ENCODE results near the gene POLDIP2. TPM values are rescaled to one million over a fixed set of nuclear protein-coding genes. Genes with fewer than 3 reads are reported as not detected.

The POLDIP2 gene
- total and polyA plus RNA-seq, 9 of the 15 experiments (the other 6 are each of a cell fraction or from before 2014, with no cell fraction given): 22.0 to 137 (median 104) TPM

DNA sequence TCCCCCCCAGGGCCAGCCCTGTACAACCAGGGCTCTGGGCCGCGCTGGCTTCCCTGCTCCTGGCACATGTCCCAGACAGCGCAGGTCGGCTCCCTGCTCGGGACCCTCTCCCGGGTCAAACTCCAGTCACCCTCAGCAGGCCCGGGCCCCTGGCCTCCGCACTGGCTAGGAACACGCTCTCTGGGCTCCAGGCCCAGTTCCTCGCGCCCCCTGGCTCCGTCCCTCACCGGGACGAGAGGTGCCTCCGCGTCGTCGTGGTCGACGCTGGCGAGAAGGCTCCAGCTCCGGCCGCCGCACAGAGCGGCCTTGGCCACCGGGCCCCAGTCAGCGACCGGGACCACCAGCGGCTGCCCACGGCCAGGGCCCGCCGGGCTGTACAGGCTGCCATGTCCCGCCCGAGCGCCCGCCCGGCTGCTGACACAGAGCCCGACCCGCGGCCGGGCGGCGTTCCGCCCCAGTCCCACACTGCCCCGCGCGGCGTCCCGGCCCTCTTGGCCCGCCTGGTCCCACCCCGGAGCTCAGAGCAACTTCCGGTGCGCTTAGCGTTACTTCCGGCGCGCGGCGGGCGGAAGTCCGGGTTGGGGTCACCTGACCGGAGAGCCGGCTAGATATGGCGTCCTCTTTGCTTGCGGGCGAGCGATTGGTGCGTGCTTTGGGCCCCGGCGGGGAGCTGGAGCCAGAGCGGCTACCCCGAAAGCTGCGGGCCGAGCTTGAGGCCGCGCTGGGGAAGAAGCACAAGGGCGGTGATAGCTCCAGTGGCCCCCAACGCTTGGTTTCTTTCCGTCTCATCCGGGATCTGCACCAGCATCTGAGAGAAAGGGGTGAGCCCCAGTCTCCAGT lies at the start of gene POLDIP2 (continued):
- TF ChIP-seq ETV6 (IDR thresholded peaks at IDR 0.05; ENCODE audit: borderline replicate concordance in 1 of 2, low read depth in 2 of 2, low read length in 1 of 2): peak in 1 of 2 experiments; percentile 52; a peak in 1 of 4 replicates
- no peak for TF ChIP-seq ETV6 (CRISPR knock-in tag; IDR thresholded peaks at IDR 0.05; ENCODE audit: borderline replicate concordance)
- TF ChIP-seq, protein P1, sequence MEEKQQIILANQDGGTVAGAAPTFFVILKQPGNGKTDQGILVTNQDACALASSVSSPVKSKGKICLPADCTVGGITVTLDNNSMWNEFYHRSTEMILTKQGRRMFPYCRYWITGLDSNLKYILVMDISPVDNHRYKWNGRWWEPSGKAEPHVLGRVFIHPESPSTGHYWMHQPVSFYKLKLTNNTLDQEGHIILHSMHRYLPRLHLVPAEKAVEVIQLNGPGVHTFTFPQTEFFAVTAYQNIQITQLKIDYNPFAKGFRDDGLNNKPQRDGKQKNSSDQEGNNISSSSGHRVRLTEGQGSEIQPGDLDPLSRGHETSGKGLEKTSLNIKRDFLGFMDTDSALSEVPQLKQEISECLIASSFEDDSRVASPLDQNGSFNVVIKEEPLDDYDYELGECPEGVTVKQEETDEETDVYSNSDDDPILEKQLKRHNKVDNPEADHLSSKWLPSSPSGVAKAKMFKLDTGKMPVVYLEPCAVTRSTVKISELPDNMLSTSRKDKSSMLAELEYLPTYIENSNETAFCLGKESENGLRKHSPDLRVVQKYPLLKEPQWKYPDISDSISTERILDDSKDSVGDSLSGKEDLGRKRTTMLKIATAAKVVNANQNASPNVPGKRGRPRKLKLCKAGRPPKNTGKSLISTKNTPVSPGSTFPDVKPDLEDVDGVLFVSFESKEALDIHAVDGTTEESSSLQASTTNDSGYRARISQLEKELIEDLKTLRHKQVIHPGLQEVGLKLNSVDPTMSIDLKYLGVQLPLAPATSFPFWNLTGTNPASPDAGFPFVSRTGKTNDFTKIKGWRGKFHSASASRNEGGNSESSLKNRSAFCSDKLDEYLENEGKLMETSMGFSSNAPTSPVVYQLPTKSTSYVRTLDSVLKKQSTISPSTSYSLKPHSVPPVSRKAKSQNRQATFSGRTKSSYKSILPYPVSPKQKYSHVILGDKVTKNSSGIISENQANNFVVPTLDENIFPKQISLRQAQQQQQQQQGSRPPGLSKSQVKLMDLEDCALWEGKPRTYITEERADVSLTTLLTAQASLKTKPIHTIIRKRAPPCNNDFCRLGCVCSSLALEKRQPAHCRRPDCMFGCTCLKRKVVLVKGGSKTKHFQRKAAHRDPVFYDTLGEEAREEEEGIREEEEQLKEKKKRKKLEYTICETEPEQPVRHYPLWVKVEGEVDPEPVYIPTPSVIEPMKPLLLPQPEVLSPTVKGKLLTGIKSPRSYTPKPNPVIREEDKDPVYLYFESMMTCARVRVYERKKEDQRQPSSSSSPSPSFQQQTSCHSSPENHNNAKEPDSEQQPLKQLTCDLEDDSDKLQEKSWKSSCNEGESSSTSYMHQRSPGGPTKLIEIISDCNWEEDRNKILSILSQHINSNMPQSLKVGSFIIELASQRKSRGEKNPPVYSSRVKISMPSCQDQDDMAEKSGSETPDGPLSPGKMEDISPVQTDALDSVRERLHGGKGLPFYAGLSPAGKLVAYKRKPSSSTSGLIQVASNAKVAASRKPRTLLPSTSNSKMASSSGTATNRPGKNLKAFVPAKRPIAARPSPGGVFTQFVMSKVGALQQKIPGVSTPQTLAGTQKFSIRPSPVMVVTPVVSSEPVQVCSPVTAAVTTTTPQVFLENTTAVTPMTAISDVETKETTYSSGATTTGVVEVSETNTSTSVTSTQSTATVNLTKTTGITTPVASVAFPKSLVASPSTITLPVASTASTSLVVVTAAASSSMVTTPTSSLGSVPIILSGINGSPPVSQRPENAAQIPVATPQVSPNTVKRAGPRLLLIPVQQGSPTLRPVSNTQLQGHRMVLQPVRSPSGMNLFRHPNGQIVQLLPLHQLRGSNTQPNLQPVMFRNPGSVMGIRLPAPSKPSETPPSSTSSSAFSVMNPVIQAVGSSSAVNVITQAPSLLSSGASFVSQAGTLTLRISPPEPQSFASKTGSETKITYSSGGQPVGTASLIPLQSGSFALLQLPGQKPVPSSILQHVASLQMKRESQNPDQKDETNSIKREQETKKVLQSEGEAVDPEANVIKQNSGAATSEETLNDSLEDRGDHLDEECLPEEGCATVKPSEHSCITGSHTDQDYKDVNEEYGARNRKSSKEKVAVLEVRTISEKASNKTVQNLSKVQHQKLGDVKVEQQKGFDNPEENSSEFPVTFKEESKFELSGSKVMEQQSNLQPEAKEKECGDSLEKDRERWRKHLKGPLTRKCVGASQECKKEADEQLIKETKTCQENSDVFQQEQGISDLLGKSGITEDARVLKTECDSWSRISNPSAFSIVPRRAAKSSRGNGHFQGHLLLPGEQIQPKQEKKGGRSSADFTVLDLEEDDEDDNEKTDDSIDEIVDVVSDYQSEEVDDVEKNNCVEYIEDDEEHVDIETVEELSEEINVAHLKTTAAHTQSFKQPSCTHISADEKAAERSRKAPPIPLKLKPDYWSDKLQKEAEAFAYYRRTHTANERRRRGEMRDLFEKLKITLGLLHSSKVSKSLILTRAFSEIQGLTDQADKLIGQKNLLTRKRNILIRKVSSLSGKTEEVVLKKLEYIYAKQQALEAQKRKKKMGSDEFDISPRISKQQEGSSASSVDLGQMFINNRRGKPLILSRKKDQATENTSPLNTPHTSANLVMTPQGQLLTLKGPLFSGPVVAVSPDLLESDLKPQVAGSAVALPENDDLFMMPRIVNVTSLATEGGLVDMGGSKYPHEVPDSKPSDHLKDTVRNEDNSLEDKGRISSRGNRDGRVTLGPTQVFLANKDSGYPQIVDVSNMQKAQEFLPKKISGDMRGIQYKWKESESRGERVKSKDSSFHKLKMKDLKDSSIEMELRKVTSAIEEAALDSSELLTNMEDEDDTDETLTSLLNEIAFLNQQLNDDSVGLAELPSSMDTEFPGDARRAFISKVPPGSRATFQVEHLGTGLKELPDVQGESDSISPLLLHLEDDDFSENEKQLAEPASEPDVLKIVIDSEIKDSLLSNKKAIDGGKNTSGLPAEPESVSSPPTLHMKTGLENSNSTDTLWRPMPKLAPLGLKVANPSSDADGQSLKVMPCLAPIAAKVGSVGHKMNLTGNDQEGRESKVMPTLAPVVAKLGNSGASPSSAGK (IDR thresholded peaks at IDR 0.05): peak; percentile 58; the same call in 1 of the 2 replicates
- peak; percentile 78 for TF ChIP-seq RB1 (IDR thresholded peaks at IDR 0.05; ENCODE audit: low read depth)
- TF ChIP-seq ZNF717 (CRISPR knock-in tag; IDR thresholded peaks at IDR 0.05): no peak
- peak; percentile 74 for TF ChIP-seq SPI1 (IDR thresholded peaks at IDR 0.05; ENCODE audit: borderline replicate concordance, low read depth, low read length)
- TF ChIP-seq SAP30 (IDR thresholded peaks at IDR 0.05; ENCODE audit: borderline replicate concordance, insufficient read depth, low read depth, low read length, poor library complexity, severe bottlenecking): peak; percentile 55
- no peak for TF ChIP-seq NFXL1 (CRISPR knock-in tag; IDR thresholded peaks at IDR 0.05)
- TF ChIP-seq PHB (CRISPR knock-in tag; IDR thresholded peaks at IDR 0.05): no peak
- no peak for TF ChIP-seq ZNF311 (CRISPR knock-in tag; IDR thresholded peaks at IDR 0.05)
- TF ChIP-seq ELF1 (tag; IDR thresholded peaks at IDR 0.05): peak; percentile 98
- TF ChIP-seq RBM25 (IDR thresholded peaks at IDR 0.05; ENCODE audit: low read depth, low read length, severe bottlenecking): peak; percentile 21
- no peak for TF ChIP-seq SMARCC2 (IDR thresholded peaks at IDR 0.05; ENCODE audit: low read depth)
- TF ChIP-seq ZNF263 (CRISPR knock-in tag; IDR thresholded peaks at IDR 0.05; ENCODE audit: borderline replicate concordance): no peak; the same call in 1 of the 2 replicates

Data from K562 (cell line).